HG02981 (cell line): ENCODE data around the gene ANKRD13D.
"Not testable (repeated sequence)": the region's sequence is repeated elsewhere in the genome, so short reads cannot be mapped to it uniquely, and the experiment has no call there.

Experiments used
- ATAC-seq: cut with Tn5 transposase; IDR thresholded peaks from one replicate; pipeline ENCODE4 v1.9.1; 2021; ENCODE audit warnings: mild to moderate bottlenecking, moderate library complexity; ENCODE audit not compliant: unreplicated experiment

ANKRD13D gene

DNA sequence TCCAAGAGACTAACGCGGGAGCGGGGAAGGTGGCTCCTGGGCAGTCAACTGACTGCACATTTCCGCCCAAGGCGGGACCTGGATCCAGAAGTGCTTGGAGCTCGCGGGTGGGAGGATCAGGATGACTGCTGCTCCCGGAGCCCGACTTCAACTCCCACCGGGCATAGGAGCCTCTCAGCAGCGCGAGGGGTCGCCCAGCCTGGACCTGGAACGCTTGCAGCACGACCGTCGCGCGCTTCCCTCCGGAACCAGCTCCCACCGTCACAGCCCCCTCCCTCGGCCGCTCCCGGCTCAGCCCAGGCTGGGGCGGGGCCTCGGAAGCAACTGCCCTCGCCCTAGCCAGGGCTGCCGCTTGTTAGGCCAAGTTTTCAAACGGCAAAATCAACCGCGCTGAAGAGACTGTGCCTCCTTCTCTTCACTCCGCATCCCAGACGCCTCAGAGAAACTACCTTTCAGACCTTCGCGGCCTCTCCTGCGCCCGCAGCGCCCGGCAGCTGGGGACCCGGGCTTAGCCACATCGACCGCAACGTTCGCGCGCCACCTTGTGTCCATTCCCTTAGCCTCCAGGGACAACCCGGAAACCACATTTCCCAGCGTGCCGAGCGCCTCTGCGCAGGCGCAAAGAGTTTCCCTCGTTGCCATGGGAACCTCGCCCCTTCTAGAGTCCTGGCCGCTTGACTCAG is 28.2 kb downstream of the ANKRD13D start:
- peak; percentile 86 for ATAC-seq

DNA sequence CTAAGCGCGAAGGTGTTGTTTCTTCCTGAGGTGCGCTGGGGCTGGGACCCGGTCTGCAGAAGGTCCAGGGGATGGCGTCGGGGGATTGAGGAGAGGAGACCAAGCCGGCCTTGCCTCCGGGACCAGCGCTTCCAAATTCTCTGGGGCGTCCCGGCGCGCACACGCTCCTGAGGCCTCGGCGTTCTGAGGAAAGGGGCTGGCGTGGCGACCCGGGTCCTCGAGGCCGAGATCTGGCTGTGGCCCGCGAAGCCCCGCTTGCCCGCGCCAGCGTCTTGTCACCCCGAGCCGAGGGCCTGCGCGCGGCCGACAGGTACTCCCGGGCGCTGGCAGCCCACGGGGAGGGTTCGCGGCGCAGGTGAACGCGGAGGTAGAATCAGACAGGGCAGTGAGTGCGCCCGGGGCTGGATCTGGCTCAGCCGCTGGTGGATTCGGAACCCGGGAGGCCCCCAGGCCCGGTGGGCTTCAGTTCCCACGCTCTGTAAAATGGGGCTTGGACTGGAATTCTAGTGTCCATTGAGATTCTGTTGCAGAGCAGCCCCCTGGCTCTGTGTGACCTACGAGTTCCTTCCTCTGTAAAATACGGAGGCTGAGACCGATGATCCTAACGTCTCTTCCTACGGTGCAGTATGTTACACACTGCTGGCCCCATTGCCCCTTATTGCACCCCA is 28.9 kb downstream of the ANKRD13D start:
- peak; percentile 18 for ATAC-seq

DNA sequence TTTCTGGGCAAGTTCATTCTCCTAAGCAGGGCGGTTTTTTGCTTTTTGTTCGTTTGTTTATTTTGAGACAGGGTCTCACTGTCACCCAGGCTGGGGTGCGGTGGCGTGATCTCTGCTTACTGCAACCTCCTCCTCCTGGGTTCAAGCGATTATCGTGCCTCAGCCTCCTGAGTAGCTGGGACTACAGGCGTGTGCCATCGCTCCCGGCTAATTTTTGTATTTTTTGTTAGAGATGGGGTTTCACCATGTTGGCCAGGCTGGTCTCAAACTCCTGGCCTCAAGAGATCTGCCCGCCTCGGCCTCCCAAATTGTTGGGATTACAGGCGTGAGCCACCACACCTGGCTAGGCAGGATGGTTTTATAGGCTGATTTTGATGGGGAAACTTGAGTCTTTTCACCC is 29.8 kb downstream of the ANKRD13D start:
- not testable (repeated sequence) for ATAC-seq

DNA sequence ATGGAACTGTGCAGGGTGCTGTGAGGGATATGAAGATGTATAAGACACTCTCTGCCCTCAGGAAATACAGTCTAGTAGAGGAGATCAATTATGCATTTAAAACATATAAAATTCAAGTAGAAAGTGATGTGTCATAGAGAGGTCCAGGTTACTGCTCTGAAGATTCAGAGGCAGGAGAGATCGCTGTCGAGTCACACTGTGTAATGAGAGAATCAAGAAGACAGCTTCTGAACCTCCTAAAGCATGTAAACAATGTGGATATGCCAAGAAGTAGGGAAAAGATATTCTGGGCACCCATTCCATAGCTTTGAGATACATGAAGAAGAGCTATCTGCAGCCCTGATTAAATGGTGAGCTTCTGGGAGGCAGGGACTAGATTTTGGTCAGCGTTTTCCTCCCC is 30.9 kb downstream of the ANKRD13D start:
- ATAC-seq = no peak

- ATAC-seq = no peak
Measured at GRCh38 chr11:67320691-67321090, 31.6 kb downstream of the ANKRD13D start.

DNA sequence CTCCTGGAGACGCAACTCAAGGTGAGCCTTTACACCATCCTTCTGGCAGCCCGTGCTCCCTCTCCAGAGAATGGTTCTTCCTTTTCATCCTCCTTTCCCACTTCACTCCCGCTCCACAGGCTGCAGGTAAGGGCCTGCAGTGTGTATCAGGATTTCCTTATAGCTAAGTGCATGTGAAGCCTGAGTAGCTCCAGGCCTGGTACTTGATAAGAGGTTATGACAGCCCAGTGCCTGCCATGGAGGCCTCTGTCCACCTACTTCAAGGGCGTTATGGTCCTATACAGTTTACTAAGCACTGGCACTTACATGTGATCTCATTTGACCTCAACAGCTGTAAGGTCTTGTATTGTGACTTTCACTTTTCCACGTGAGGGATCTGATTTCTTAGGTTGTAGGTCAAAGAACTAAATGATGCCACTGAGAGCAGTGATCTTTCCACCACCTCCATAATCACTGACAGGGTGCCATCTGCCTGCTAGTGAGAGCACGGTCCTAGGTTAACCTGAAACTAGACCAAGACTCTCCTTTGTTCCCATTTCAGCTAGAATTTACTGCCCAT is 32.3 kb downstream of the ANKRD13D start:
- no peak for ATAC-seq

- no peak for ATAC-seq
Measured at GRCh38 chr11:67322049-67322448, 32.9 kb downstream of the ANKRD13D start.

DNA sequence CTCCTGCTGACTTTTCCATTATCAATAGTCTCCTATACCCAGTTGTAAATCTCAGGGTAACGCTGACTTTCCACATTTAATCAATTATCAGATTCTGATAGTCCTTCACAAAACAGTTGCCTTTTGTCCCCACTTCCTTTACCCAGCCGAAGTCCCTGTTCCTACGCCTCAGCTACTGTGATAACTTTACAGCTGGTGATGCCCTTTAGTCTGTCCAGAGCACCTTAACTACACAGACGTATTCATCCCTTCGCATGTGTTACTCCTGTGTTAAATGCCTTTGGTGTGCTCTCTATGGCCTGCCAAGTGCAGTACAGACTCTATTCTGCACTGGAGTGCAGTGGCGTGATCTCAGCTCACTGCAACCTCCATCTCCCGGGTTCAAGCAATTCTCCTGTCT is 34.4 kb downstream of the ANKRD13D start:
- ATAC-seq = no peak

DNA sequence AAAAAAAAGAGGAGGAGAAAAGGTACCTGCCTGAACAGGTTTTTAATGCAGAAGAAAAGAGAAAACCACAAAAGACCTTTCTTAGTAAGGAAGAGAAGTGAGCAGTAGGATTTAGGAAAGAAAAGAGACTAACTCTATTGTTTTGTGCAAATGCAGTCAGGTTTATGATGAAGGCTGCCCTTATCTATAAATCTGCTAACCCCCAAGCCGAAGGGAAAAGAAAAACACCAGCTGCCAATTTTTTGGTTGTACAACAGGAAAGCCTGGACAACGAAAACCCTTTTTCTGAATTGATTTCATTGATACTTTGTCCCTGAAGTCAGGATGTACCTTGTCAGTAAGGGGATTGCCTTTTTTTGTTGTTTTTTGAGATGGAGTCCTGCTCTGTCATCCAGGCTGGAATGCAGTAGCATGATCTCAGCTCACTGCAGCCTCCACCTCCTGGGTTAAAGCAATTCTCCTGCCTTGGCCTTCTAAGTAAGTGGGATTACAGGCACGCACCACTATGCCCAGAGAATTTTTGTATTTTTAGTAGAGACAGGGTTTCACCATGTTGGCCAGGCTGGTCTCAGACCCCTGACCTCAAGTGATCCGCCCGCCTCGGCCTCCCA is 43.1 kb downstream of the ANKRD13D start:
- no peak for ATAC-seq

- no peak for ATAC-seq
Measured at GRCh38 chr11:67337257-67337656, 48.2 kb downstream of the ANKRD13D start.

- ATAC-seq = no peak
Measured at GRCh38 chr11:67344264-67344663, 55.2 kb downstream of the ANKRD13D start.

GRCh38 chr11:67345247-67345919 is 56.3 kb downstream of the ANKRD13D start:
- no peak for ATAC-seq

DNA sequence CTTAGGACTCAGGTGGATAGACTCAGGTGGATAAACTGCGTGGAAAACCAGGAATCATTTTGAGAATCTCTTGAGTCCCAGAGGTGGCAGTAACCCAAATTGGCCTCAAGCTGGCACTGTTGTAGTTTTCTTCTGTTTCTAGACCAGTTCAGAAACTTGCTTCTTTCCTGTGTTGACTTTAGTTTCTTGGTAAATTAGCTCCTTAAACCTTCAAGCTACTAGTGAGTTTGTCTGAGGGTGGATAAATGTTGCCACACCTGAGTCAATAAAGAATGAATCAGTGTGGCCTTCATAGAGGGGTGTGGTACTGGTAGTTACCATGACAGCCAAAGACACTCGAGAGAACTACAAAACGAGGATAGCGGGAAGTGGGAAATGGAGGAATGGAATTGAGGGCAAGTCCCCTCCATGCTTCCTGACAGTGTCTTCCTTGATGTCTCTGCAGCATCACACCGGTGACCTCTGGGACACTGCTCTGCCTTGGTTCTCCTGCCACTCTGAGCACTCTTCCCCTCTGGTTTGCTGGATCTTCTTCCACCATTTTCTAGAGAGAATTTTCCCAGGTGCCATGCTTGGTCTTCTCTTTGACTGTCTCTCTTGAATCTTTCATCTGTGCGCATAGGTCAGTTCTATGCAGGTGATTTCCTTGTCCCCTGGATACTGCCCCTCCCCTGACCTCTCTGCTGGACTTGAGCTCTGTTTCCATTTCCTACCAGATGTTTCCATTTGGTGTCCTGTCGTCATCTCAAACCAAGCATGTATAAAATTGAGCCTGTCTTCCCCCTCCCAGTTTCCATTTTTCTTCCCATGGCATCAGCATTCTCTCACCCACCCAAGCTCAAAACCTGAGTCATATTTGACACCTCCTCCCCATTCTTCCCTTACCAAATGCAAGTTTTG is 57.1 kb downstream of the ANKRD13D start:
- ATAC-seq = no peak

GRCh38 chr11:67347964-67348749 is 59.1 kb downstream of the ANKRD13D start:
- ATAC-seq = no peak

- ATAC-seq = no peak
Measured at GRCh38 chr11:67349036-67349435, 59.9 kb downstream of the ANKRD13D start.

GRCh38 chr11:67349457-67349856 is 60.4 kb downstream of the ANKRD13D start:
- ATAC-seq = no peak

- no peak for ATAC-seq
Measured at GRCh38 chr11:67349928-67350465, 60.9 kb downstream of the ANKRD13D start.

- no peak for ATAC-seq
Measured at GRCh38 chr11:67351275-67352005, 62.3 kb downstream of the ANKRD13D start.
